Measurements from ENCODE around the gene PKNOX2.

PKNOX2 gene

DNA sequence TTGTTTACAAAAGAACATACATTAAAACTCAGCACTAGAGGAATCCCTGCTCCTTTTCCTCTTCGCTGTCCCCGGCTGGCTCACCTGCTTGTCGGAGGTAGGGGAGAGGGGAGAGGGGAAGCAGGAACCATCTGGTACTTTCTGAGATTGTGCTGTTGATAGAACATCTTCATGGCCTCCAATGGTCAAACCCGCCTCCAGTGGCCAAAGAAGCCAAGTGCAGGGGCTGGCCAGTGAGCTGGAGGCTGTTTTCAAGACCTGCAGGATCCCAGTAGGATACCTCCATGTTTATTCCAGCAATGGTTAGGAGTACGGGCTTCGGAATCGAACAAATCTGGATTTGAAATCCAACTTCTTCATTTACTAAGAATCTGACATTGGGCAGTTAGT lies 92.6 kb downstream of the PKNOX2 start:
- in situ Hi-C loops (cut with HindIII; ENCODE audit: low sequenced_read_pairs), result no loop called here

DNA sequence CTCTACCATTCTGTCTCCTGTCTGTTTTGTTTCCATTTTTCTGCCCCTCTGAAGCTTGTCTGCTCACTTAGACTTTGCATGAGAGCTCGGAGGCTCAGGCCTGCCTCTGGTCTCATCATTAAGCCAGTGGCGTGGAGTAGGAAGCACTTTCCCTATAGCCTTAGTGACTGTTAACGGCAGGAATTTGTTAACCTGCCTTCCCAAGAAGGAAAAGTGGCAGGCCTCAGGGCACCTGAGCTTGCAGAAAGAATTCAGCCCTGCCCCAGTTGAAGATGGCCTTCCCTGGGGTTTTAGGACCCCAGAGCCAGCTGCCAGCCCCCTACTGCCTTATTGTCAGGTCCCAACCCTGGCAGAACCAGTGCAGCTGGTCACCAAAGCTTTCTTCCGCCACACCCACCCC lies 93.2 kb downstream of the PKNOX2 start:
- in situ Hi-C loops (cut with HindIII; ENCODE audit: low sequenced_read_pairs), result no loop called here

DNA sequence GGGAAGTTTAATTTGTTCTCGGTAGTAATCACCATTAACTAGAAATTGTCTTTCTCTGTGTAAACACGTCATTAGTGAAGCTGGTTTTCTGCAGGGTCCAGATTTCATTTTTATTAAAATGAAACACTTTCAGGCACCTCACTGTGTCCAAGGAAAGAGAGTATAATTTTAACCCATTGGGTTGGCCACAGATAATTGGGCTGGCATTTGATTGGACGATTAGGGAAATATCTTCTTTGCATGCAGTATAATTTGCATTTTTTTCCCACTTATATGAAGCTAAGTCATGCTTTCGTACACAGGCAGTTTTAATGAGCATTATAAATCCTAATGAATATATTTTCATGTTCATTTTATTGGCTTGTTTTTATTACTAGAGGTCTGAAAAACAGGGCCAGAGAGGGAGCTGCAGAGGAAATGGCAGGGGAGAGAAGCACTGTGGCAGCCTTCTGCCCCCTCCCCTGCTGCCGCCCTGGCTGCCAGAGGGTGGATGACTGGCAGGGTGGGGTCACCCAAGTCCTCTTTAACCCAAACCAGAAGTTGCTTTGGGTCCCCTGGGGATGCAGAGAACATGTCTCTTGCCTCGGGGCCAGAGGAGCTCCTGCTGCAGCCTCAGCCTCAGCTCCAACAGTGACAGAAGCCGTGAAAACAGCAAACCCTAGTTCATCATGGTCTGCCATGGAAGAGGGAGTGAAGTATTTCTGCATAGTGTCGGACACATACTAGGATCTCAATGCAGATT lies 93.9 kb downstream of the PKNOX2 start:
- in situ Hi-C loops (cut with HindIII; ENCODE audit: low sequenced_read_pairs), result no loop called here

DNA sequence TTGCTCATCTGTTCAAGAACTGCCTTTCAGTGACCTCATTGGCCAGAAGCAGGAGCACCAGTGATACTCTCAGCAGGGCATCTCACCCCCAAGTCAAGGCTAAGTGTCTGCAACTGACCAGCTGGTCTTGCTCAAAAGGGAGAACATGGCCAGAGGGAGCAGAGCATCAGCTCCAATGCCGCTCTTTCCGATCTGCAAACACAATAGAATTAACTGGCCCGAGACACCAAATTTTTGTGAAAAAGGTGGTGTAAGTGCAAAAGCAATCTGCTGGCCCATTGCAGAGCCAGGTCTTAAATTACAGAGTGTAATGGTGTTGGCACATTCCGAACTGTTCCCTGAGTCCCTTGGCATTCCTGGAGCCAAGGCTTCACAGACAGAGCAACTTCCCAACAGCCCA lies 97.0 kb downstream of the PKNOX2 start:
- in situ Hi-C loops (cut with HindIII; ENCODE audit: low sequenced_read_pairs), result no loop called here

DNA sequence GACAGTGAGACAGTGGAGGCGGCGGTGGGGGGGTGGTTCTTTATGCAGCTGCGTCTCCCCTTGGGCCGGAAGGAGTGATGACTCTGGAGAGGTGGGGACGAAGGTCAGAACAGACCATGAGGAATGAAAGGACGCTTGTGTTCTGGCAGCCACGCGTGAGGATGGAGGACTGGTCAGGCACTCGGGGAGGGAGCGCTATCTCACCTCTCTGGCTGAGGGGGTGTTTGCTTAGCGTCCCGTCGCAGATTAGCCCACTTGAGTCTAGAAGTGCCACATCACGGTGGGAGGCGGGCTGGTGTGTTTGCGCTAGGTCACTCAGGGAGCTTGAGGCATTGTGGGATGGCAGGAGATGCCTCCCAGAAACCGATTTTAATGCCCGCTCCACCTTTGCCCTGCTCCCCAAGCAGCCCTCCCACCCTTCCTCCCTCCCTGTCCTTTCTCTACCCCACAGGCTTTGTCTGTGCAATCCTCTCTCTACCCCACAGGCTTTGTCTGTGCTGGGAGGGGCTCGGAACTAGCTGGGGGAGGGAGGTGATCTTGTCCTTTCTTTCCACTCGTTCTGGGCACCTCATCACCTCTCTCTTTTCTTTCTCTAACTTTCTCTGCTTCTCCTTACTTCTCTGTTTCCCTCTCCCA lies 97.8 kb downstream of the PKNOX2 start:
- in situ Hi-C loops (cut with HindIII; ENCODE audit: low sequenced_read_pairs), result no loop called here

DNA sequence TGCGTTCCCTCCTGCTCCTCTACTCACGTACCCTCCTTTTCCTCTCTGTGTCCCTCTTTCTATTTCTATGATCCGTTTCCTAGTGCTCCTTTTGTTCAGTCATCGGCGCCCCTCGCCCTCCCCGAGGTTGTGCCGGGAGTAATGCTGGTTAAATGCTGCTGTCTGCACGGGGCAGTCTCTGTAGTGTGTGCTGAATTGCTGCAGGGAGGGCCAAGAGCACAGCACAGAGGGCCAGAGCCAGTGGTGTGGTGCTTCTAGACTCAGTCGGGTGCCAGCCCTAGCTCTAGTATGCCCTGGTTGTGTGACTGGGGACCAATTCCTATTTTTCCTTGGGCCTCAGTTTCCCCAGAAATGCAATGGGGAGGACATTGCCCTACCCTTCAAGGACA lies 98.3 kb downstream of the PKNOX2 start:
- in situ Hi-C loops (cut with HindIII; ENCODE audit: low sequenced_read_pairs), result no loop called here

DNA sequence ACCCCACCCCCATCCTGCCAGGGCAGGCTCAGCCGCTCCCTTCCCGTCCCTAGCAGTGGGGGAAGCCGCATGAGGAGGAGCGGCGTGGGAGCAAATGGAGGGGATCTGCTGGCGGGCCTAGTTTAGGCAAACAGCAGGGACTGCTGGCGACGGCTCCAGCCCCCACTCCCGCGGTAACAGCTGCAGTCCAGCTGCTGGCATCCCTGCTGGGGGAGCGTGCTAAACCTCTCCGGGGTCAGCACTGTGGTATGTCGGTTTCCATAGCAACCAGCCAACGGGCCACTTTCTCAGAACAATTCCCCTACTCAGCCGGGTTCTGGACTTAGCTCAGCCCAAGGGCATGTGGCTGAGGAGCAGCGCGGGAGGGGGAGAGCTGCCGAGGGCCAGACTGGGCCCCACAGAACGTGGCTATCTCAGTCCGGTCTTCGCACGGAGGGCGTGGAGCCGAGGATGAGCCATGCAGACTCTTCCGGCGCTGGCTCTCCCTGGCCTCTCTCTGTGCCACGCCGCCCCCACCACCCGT lies 98.8 kb downstream of the PKNOX2 start:
- in situ Hi-C loops (cut with HindIII; ENCODE audit: low sequenced_read_pairs), result no loop called here

DNA sequence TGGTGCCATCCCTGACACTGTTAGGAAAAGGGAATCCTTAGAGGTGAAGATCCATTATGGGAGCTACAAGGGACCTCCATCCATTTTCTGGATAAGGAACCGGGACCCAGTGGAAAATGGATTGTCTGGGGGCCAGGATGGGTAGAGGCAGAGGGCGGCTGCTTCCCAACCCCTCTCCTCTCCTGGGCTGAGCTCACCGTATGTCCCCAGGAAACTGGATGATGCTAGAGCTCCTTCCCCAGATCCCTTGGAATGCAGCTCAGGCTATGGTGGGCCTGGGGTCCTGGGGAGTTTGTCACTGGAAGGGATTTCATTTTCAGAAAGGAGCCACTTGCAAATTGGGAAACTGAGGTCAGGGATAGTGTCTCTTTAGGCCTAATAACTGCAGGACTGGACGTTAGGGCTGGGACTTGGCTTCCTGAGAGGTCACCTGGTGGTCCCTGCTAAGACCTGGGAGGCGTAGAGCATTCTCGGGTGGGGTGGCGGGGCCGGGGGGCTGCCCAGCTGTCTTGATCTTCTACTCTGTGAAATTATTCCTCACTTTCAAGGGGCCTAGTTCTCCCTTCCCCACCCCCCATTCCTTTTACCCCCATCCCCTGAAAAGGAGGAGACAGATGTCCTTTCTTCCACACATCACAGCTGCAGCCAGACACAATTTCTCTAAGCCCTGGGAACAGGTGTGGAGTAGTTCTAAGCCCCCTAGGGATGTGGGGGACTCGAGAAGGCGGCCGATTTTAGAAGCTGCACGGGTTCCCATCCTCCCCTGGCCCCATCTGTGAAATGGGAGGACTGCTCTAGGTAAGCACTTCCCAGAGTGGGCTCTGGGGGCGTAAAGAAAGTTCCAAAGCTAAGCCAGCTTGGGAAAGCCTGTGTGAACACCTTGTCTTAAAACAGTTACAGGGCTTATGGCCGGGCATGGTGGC lies 99.8 kb downstream of the PKNOX2 start:
- in situ Hi-C loops (cut with HindIII; ENCODE audit: low sequenced_read_pairs), result loop anchor here (5.0 kb wide), 1 partner anchor 97 kb away; no protein-coding TSS in a partner anchor

DNA sequence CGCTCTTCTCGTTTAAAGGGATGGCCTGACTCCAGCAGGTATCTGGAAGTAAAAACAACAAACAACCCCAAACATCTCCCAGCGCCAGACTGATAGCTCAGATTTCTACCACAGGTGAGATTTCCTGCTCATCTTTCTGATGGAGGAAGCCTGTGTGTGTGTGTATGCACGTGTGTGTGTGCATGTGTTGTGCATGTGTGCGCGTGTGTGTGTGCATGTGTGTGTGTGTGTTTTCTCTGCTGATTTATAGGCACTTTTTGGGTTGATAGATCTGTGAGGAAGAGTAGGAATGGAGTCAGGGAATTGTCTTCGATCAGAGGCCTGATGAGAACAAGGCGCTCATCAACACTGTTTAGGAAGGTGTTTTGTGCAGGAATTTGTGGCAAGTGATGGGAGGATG lies 103.0 kb downstream of the PKNOX2 start:
- in situ Hi-C loops (cut with HindIII; ENCODE audit: low sequenced_read_pairs), result loop anchor here (5.0 kb wide), 1 partner anchor 100 kb away; no protein-coding TSS in a partner anchor

DNA sequence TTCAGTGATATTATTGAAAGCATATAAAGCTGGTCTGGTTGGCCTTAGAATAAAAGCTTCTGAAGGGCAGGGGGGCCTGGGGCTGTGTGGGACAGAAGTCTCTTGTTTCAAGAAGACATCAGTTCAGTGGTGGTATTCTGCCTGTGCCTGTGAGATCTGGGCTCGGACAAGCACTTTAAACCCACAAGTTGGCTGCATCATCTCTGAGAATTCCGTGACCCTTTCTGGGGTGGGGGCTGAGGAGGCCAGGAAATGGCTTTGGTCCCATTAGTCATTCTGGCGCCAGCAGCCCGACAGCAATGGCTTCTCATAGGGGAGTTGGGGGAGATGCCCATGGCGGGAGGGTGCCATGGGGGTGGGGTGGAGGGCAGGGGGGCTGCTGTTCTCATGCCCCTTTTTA lies 104.1 kb downstream of the PKNOX2 start:
- in situ Hi-C loops (cut with HindIII; ENCODE audit: low sequenced_read_pairs), result loop anchor here (5.0 kb wide), 1 partner anchor 101 kb away; no protein-coding TSS in a partner anchor

DNA sequence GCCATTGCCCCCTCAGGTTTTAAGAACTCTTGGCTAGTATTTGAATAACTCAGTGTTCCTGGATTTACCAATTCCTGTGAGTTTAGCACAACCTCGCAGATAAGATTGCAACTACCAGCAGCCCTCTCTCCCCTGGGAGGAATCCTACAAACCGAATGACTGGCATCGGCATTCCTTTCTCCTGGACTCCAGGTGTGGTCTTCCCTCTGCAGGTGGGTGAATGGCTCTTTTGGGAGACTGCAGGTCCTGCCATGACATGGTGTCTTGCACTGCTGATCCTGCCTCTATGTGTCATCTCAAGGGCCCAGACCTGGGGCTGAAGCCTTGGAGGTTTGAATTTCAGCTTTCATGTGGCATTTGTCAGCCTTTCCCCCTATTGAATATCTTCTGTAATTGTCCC lies 105.6 kb downstream of the PKNOX2 start:
- in situ Hi-C loops (cut with HindIII; ENCODE audit: low sequenced_read_pairs), result no loop called here

DNA sequence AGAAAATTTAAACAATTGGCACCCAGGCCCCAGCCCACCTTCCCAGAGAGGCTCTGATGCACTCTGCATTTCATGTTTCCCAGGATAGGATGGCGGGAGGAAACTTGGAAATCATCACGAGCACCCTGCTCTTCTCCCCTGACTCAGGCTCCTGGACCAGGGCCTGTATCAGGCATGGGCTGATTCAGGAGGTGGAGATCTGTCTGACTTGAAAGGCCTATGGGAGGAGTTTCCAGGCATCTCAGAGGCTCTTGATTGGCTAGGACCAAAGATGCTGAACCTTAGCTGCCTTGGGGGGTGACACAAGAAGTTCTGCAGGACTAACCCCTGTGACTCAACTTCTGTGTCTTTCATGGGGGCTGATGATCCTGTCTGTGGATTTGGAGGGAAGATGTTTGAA lies 106.2 kb downstream of the PKNOX2 start:
- in situ Hi-C loops (cut with HindIII; ENCODE audit: low sequenced_read_pairs), result no loop called here

DNA sequence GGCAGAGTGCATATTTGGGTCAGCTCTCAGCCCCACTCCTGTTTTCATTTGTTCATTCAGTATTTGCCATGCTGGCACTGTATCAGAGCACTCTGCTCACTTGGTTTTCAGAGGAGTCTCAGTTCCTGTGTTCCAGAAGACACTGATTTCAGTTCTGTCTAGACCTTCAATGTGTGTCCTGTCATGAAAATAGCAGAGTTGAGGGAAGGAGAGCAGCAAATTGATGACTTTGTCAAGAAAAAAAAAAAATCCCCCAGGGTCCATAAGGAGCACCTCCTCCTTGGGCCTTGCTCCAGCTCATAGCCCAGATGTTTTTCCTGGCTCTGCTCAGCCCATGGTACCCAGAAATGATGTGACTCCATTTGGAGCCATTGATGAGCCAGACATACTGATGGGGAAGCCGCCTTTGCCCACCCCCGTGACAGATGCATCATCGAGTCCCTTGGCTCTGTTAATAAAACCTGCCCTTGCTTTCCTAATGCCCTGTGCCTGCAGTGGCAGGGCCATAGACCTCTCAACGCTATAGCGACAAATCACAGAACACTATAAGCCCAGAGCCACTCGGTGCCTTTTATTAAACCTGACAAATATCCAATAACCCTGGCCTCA lies 107.0 kb downstream of the PKNOX2 start:
- in situ Hi-C loops (cut with HindIII; ENCODE audit: low sequenced_read_pairs), result no loop called here

DNA sequence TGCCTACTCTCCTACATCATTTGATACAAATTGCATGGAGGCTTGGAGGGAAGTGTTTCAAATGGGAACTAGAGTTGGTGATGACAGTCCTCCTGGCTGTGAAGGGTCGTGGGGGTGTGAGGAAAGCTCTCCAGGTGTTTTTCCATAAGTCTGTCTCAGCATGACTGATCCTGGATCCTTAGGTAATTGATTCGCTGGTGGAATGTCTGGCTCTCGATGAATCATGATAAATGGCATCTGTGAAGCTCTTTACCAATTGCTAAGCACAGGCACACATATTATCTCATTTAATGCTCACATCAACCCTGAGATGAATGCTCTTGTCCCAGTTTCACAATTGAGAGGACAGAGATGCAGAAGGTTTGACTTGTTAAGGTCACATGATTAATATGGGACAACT lies 107.5 kb downstream of the PKNOX2 start:
- in situ Hi-C loops (cut with HindIII; ENCODE audit: low sequenced_read_pairs), result no loop called here

DNA sequence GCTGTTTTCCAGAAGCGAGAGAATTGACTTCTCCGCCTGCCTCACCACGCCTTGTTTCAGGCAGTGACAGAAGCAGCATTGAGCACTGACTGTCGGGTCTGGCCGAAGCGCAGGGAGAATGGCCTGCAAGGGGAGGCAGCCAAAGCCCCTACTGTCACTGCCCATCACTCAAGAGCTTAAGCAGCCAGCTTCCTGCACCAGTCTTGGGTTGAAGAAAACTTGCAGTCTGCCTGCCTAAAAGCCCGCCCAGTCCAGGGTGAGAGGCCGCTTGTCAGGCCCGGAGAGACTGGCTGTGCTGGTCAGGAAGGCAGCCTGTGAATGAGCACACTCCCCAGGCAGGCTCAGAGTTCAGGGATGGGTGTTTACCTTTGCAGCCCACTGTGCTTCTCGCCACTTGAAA lies 108.3 kb downstream of the PKNOX2 start:
- in situ Hi-C loops (cut with HindIII; ENCODE audit: low sequenced_read_pairs), result no loop called here

DNA sequence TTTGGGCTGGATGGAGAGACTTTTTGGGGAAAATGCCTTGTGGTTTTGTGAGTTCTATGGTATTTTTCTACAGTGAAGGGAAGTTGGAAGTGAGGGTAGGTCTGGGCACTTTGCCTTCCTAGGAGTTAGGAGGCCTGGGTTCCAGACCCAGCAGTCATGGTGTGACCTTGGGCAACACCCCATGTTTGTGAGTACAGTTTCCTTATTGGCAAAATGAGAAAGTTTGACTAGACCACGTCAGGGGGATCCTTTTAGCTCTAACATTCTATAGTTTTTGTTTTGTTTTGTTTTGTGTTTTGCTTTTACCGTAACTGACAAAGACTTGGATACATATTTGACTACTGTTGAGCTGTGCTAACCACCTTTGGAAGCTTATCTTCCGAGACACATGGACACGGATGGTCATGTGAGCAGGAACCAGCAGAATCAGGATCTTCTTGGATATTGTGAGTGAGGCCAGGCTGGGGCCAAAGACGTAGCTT lies 109.0 kb downstream of the PKNOX2 start:
- in situ Hi-C loops (cut with HindIII; ENCODE audit: low sequenced_read_pairs), result no loop called here

DNA sequence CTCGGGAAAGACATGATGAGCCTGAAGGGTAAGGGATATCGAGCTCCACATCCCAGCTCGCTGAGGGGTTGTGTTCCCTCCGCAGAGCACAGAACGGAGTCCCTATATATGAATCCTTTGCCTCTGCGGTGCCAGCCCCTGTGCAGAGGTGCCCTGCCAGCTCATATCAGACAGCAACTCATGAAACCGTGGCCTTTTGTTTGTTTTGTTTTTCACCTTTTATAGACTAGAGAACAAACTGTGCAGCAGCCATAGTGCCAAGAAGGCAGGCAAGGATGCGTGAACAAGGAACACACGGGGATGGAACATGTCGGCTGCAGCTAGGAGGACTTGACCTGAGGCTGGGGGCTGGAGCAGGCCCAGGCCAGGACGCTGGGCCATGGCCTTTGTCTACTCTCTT lies 109.8 kb downstream of the PKNOX2 start:
- in situ Hi-C loops (cut with HindIII; ENCODE audit: low sequenced_read_pairs), result no loop called here

DNA sequence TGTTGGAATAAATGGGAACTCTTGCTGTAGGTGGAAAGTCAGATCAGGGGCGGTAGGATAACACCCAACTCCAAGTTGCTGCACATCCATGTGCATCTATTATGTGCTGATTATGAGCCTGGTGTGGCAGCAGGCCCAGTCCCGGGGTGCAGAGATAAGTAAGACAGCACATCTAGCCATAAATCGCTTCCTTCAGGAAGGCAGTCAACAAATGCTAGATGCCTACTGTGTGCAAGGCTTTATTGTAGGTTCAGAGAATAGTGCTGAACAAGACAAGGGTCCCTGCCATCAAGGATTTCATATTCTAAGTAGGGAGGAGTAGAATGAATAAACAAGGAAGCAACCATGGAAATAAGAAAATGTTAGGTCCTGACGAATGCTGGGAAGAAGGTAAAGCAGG lies 110.2 kb downstream of the PKNOX2 start:
- in situ Hi-C loops (cut with HindIII; ENCODE audit: low sequenced_read_pairs), result no loop called here

DNA sequence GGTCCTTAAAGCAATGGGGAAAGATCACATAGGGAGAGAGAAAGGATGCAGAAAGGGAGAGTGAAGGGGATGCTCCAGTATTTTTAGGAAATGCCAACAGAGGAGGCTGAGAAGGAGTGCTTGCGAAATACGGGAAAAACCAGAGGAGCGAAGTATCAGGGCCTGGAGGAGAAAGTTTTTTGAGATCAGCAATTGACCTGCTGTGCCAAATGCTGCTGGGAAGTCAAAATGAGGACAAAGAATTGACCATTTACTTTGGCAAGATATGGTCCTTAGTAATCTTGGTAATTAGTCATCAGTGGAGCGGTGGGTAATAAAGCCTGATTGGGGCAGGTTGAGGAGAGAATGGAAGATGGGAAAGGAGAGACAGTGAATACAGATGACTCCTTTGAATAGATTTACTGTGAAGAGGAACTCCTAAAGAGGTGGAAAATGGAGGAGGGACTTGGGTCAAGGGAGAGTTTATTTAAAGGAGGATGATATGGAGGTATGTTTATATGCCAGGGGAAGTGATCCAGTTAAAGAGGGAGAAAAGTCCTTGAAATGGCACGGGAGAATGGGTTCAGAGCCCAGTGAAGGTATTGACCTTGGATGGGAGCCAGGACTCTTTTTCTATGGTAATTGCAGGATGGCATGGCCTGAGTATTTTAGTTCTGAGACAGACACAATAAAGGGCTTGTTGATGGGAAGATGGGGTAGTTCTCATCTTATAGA lies 111.5 kb downstream of the PKNOX2 start:
- in situ Hi-C loops (cut with HindIII; ENCODE audit: low sequenced_read_pairs), result no loop called here

DNA sequence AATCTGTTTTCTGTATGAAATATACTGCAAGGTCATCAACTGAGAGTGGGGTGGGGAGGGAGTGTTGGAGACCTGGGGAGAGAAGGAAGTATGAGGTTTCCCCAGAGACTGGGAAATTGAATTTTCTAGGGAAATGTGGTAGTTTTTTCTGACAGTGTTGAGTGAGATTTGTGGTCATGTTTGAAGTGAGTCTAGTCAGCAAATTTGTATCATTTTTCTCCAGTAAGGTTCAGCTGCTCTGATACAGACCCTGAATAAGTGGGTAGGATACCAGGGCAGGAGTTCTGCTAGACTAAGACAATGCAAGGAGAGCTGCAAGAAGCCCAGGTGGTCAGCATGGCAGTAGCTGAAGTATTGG lies 112.0 kb downstream of the PKNOX2 start:
- in situ Hi-C loops (cut with HindIII; ENCODE audit: low sequenced_read_pairs), result no loop called here
